Osteocyte (in vitro differentiated cells): ENCODE measurements around the gene JPH4. TPM values are rescaled to one million over a fixed set of nuclear protein-coding genes. Genes with fewer than 3 reads are reported as not detected.

Source experiments
- DNase-seq: peaks from one replicate; pipeline ENCODE4 v3.0.0; 2021; ENCODE audit warnings: mixed read lengths; ENCODE audit not compliant: unreplicated experiment; ENCODE audit errors: extremely low spot score
- H3K27ac Mint-ChIP-seq: one replicate; pipeline ENCODE4 v1.8.0; 2021; ENCODE audit warnings: mild to moderate bottlenecking, mixed read lengths; ENCODE audit not compliant: unreplicated experiment
- H3K27me3 Mint-ChIP-seq: one replicate; pipeline ENCODE4 v1.8.0; 2021; ENCODE audit warnings: mixed read lengths; ENCODE audit not compliant: unreplicated experiment
- H3K36me3 Mint-ChIP-seq: one replicate; pipeline ENCODE4 v1.8.0; 2021; ENCODE audit warnings: mixed read lengths; ENCODE audit not compliant: unreplicated experiment
- H3K4me1 Mint-ChIP-seq: one replicate; pipeline ENCODE4 v1.8.0; 2021; ENCODE audit warnings: mixed read lengths; ENCODE audit not compliant: unreplicated experiment
- H3K4me3 Mint-ChIP-seq: one replicate; pipeline ENCODE4 v1.8.0; 2021; ENCODE audit warnings: mild to moderate bottlenecking, moderate library complexity, mixed read lengths; ENCODE audit not compliant: unreplicated experiment
- H3K9me3 Mint-ChIP-seq: one replicate; pipeline ENCODE4 v1.8.0; 2021; ENCODE audit warnings: mixed read lengths; ENCODE audit not compliant: unreplicated experiment
- CTCF ChIP-seq: fragments of 200-600 bp; sonication (generic); IDR thresholded peaks from 2 replicates; pipeline ENCODE4 v1.5.0; 2021; ENCODE audit warnings: antibody characterized with exemption, mild to moderate bottlenecking, moderate library complexity
- total RNA-seq: library from RNA; stranded (reverse); gene quantifications from 2 replicates; pipeline ENCODE4 v1.2.1, GENCODE V29; 2021

The JPH4 gene
- total RNA-seq, 1 donor from 2014 or later, result not detected

GRCh38 chr14:23520899-23521533 is 57.6 kb downstream of the JPH4 start:
- Mint-ChIP-seq H3K36me3 (peaks cover under 1% of the 10 kb centered on the region), H3K27me3 (no peaks in the 10 kb centered on the region), H3K4me1 (no peaks in the 10 kb centered on the region), H3K27ac (no peak overlapping the region), H3K9me3 (no peaks in the 10 kb centered on the region), H3K4me3 (no peak overlapping the region)
- no peak for TF ChIP-seq CTCF
- no peak for DNase-seq

DNA sequence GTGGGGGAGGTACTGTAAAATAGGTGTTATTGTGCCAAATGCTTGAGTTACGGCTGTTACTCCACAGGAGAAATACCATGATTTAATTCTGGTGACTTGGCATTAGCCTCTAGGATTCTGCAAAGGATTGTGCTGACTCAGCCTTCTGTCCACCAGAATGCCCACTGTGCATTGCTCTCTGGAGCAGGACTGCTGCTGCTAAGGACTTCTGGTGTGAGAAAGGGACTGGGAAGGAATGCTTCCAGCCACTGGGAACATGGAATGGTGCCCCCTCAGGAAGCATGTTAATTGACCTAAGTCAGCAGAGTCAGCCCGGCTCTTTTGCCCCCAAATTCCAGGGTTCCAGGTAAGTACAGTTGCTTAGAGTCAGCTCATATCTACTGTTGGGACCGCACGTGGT is 59.9 kb downstream of the JPH4 start:
- Mint-ChIP-seq H3K27ac (no peak overlapping the region), H3K36me3 (peaks cover 3% of the 10 kb centered on the region), H3K4me1 (no peaks in the 10 kb centered on the region), H3K27me3 (no peaks in the 10 kb centered on the region), H3K4me3 (no peak overlapping the region), H3K9me3 (no peaks in the 10 kb centered on the region)
- TF ChIP-seq CTCF, result no peak
- DNase-seq, result no peak

Other genes starting within 250 kb of the JPH4 start
- 36.4 and 42.7 TPM in 2 replicates for gene SLC22A17, start 225.9 kb downstream of the JPH4 start, total RNA-seq
- gene EFS, start 213.6 kb downstream of the JPH4 start, total RNA-seq, result 30.5 and 31.9 TPM in 2 replicates
- not detected in 2 replicates for gene IL25, start 206.0 kb downstream of the JPH4 start, total RNA-seq
- not detected in 2 replicates for gene CMTM5, start 201.7 kb downstream of the JPH4 start, total RNA-seq
- not detected in 2 replicates for gene MYH6, start 170.5 kb downstream of the JPH4 start, total RNA-seq
- not detected in 2 replicates for gene MYH7, start 143.1 kb downstream of the JPH4 start, total RNA-seq
- 32.3 and 34.6 TPM in 2 replicates for gene NGDN, start 109.1 kb downstream of the JPH4 start, total RNA-seq
- 3.8 and 5.7 TPM in 2 replicates for gene ZFHX2, start 27.0 kb downstream of the JPH4 start, total RNA-seq
- gene THTPA, start 22.5 kb downstream of the JPH4 start, total RNA-seq, result 22.3 and 25.7 TPM in 2 replicates
- 27.5 and 32.6 TPM in 2 replicates for gene AP1G2, start 11.0 kb downstream of the JPH4 start, total RNA-seq
- not detected in 2 replicates for gene DHRS2, start 57.6 kb upstream of the JPH4 start, total RNA-seq